K562 (cell line): ENCODE results near the gene NCCRP1. TPM values are rescaled to one million over a fixed set of nuclear protein-coding genes. Genes with fewer than 3 reads are reported as not detected.

Source experiments
- ATAC-seq: fragments of 200-7000 bp; cut with Tn5 transposase; 3 replicates; pipeline ENCODE4 v1.9.1; 2020; ENCODE audit warnings: moderate library complexity
- BruUV-seq: library from RNA; stranded (reverse); fragments of 400-500 nt; replicated peaks from 2 replicates; lab custom pipeline; 2021; lab: Mats Ljungman, UMichigan
- CTCF ChIA-PET: fragments of 300-600 bp; formaldehyde crosslinking; extraction: SDS; loops from one replicate; lab custom pipeline; 2021; ENCODE audit warnings: low intra/inter-chr PET ratio; lab: Yijun Ruan, JAX
- POLR2A ChIA-PET: fragments of 300-600, 350-650 bp; sonication (Branson Sonifier 250); formaldehyde crosslinking; extraction: SDS; loops from one replicate; lab custom pipeline; 2021; ENCODE audit warnings: antibody characterized with exemption, inconsistent platforms; lab: Yijun Ruan, JAX
- DNase-seq, 4 experiments: peaks; one replicate each; pipeline versions ENCODE4 v3.0.0 to v3.0.0-alpha.2; 2011 to 2018; ENCODE audit warnings: low spot score in 3 of 4, mixed read lengths in 3 of 4; ENCODE audit errors: extremely low read depth in 1 of 4
- FAIRE-seq: peaks from 2 replicates; lab custom pipeline; 2011; peaks lifted over from hg19 to GRCh38; lab: Jason Lieb, UNC
- H2AFZ ChIP-seq: 2 replicates; pipeline ENCODE4 v1.6.0; 2011; ENCODE audit warnings: low read depth, low read length, control low read depth, inconsistent platforms
- H3K27ac ChIP-seq: fragments of 200-600 bp; 3 replicates; pipeline ENCODE4 v1.8.0; 2011; ENCODE audit warnings: low read depth, mild to moderate bottlenecking, control low read depth, inconsistent platforms, low read length, moderate library complexity, mixed read lengths; ENCODE audit errors: extremely low read depth
- H3K27me3 ChIP-seq, 2 experiments: fragments of 300-600 bp in 1 of 2; 2 replicates in 1 of 2; 3 replicates in 1 of 2; pipeline versions ENCODE4 v1.6.0 to v1.8.0; 2011; ENCODE audit warnings: inconsistent platforms in 2 of 2, low read length in 2 of 2, mild to moderate bottlenecking in 1 of 2, mixed read lengths in 1 of 2, moderate library complexity in 1 of 2; ENCODE audit not compliant: control insufficient read depth in 2 of 2, insufficient read depth in 2 of 2
- H3K36me3 ChIP-seq: fragments of 300-600 bp; 3 replicates; pipeline ENCODE4 v1.8.0; 2011; ENCODE audit warnings: mild to moderate bottlenecking, low read length, inconsistent platforms; ENCODE audit not compliant: control insufficient read depth, insufficient read depth
- H3K4me1 ChIP-seq, 2 experiments: fragments of 200-600 bp in 1 of 2; replicated peaks in 1 of 2; 2 replicates in 1 of 2; 3 replicates in 1 of 2; pipeline versions ENCODE4 v1.5.1 to v1.8.0; 2011; ENCODE audit warnings: inconsistent platforms in 2 of 2, low read length in 2 of 2, mild to moderate bottlenecking in 1 of 2, mixed read lengths in 1 of 2, moderate library complexity in 1 of 2; ENCODE audit not compliant: control insufficient read depth in 2 of 2, insufficient read depth in 2 of 2
- H3K4me2 ChIP-seq: 2 replicates; pipeline ENCODE4 v1.6.1; 2011; ENCODE audit warnings: low read length, control low read depth, inconsistent platforms, mixed read lengths; ENCODE audit not compliant: insufficient read depth
- H3K4me3 ChIP-seq: fragments of 200-600 bp; sonication (generic), shearing (Covaris generic); 2 replicates; pipeline ENCODE4 v1.5.1; 2016; ENCODE audit warnings: control low read depth, inconsistent platforms
- H3K79me2 ChIP-seq: fragments of 200-600 bp; 3 replicates; pipeline ENCODE4 v1.8.0; 2011; ENCODE audit warnings: low read length, inconsistent platforms; ENCODE audit not compliant: control insufficient read depth, insufficient read depth
- H3K9ac ChIP-seq, 2 experiments: 2 replicates each; pipeline versions ENCODE4 v1.6.0 to v1.6.1; 2011; ENCODE audit warnings: low read depth in 2 of 2, low read length in 2 of 2, control low read depth in 1 of 2, inconsistent platforms in 1 of 2, mild to moderate bottlenecking in 1 of 2, mixed read lengths in 1 of 2; ENCODE audit not compliant: insufficient read depth in 1 of 2
- H3K9me1 ChIP-seq: one replicate; pipeline ENCODE4 v1.6.0; 2011; ENCODE audit warnings: inconsistent platforms, mild to moderate bottlenecking, low read length, moderate library complexity; ENCODE audit not compliant: control insufficient read depth, insufficient read depth
- H3K9me3 ChIP-seq: replicated peaks from 2 replicates; pipeline ENCODE4 v1.5.1; 2011; ENCODE audit warnings: low read depth, low read length, inconsistent platforms; ENCODE audit not compliant: control insufficient read depth, insufficient read depth
- H4K20me1 ChIP-seq: replicated peaks from 2 replicates; pipeline ENCODE4 v1.6.1; 2011; ENCODE audit warnings: low read length, inconsistent platforms, mixed read lengths; ENCODE audit not compliant: control insufficient read depth, insufficient read depth
- BCOR ChIP-seq: fragments of 450-650 bp; IDR thresholded peaks from 2 replicates; pipeline ENCODE4 v1.6.1; 2016
- CEBPB ChIP-seq: fragments of 450-650 bp; IDR thresholded peaks from 2 replicates; pipeline ENCODE4 v1.6.1; 2016; ENCODE audit warnings: missing genetic modification characterization, missing compliant biosample characterization
- CEBPG ChIP-seq, 3 experiments: fragments of 200-800 bp in 1 of 3; sonication (Bioruptor generic) in 1 of 3; sonication (generic) in 1 of 3; formaldehyde crosslinking in 1 of 3; IDR thresholded peaks in 2 of 3; conservative IDR thresholded peaks in 1 of 3; 2 replicates each; pipeline versions ENCODE4 v1.6.1 to v1.8.0; 2016 to 2022; ENCODE audit warnings: missing compliant biosample characterization in 2 of 3, missing genetic modification characterization in 2 of 3, mild to moderate bottlenecking in 1 of 3, missing genetic modification reagents in 1 of 3
- KDM1A ChIP-seq, 2 experiments: fragments of 450-650 bp; IDR thresholded peaks; 2 replicates each; pipeline ENCODE4 v1.6.1; 2016; ENCODE audit warnings: mild to moderate bottlenecking in 2 of 2
- RBFOX2 ChIP-seq: fragments of 200-400 bp; formaldehyde crosslinking; IDR thresholded peaks from 2 replicates; pipeline ENCODE4 v1.6.1; 2017; ENCODE audit warnings: low read depth, mild to moderate bottlenecking, low read length, moderate library complexity
- RBM25 ChIP-seq: fragments of 200-400 bp; formaldehyde crosslinking; IDR thresholded peaks from 2 replicates; pipeline ENCODE4 v1.6.1; 2018; ENCODE audit warnings: low read length, low read depth, moderate library complexity; ENCODE audit not compliant: severe bottlenecking
- ZFP36 ChIP-seq: fragments of 150-350 bp; IDR thresholded peaks from 2 replicates; pipeline ENCODE4 v1.6.1; 2018; ENCODE audit warnings: low read length, low read depth; ENCODE audit not compliant: partially characterized antibody
- ZNF146 ChIP-seq: IDR thresholded peaks from one replicate; pipeline ENCODE4 v1.6.1; 2018; ENCODE audit warnings: missing compliant biosample characterization; ENCODE audit not compliant: unreplicated experiment
- WGBS: fragments of 100-300 bp; shearing (Covaris generic); methylation state at CpG from one replicate; pipeline ENCODE4 v1.1.6; 2016; ENCODE audit warnings: low coverage, mixed read lengths; ENCODE audit not compliant: insufficient coverage; ENCODE audit errors: missing lambda C conversion rate; 5-methylcytosine and 5-hydroxymethylcytosine counted together
- in situ Hi-C: fragments of 300-500 bp; cut with MboI; formaldehyde crosslinking; loops from 4 replicates; pipeline ENCODE4 v1.15.0; 2018; ENCODE audit warnings: inconsistent platforms, mixed read lengths
- intact Hi-C: fragments of 100-400 bp; cut with micrococcal nuclease; formaldehyde crosslinking; loops from 2 replicates; pipeline ENCODE4 v1.14.2; 2022
- polyA plus RNA-seq, 8 experiments: library from polyadenylated mRNA; depleted of rRNA in 4 of 8; stranded (reverse) in 5 of 8; unstranded in 3 of 8; fragments of >200 nt; fragmentation: Nextera tagmentation in 2 of 8; fragmentation: Illumina TruSeq in 1 of 8; extraction: Ambion mirVana in 2 of 8; extraction: Trizol in 1 of 8; gene quantifications; 2 replicates each; pipeline versions ENCODE4 v1.2.1 to v1.2.3, GENCODE V29; 2011 to 2014; ENCODE audit warnings: inconsistent platforms in 1 of 8, missing spikeins in 1 of 8
- total RNA-seq, 7 experiments: library from RNA; depleted of rRNA in 6 of 7; stranded (reverse); fragments of >200 nt in 6 of 7; fragmentation: Illumina TruSeq in 2 of 7; extraction: Trizol in 2 of 7; gene quantifications; 2 replicates each; pipeline versions ENCODE4 v1.2.1 to v1.2.3, GENCODE V29; 2011 to 2021; ENCODE audit warnings: low replicate concordance in 1 of 7
- TF ChIP-seq, protein P1 (sequence below): fragments of 250-450 bp; sonication (Bioruptor Pico); IDR thresholded peaks from 2 replicates; pipeline ENCODE4 v1.4.0; 2020; ENCODE audit warnings: mild to moderate bottlenecking
- TF ChIP-seq, protein P2 (sequence below): fragments of 450-650 bp; formaldehyde crosslinking; IDR thresholded peaks from 2 replicates; pipeline ENCODE4 v1.4.0; 2022; ENCODE audit warnings: mild to moderate bottlenecking, moderate library complexity

NCCRP1 gene
- total and polyA plus RNA-seq, 9 of the 15 experiments (the other 6 are each of a cell fraction or from before 2014, with no cell fraction given), result 0.05 TPM; not detected in 8

DNA sequence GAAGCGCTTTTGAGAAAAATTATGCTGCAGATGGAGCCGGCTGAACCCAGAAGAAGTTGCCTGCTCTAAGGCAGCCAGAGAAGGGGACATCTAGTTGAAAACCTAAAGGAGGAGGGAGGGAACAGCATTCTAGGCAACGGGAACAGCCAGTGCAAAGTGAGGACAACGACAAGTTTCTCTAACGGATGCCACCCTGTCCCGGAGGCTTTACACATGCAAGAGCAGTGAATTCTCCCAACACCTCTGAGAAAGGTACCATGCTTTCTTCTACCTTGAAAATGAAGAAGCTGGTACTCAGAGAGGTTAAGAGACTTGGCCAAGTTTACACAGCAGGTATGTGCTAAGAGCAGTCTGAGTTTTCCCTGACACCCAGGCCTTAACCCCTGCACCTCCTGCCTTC is 42.2 kb downstream of the NCCRP1 start:
- DNase-seq, result no peak
- Histone ChIP-seq H3K27ac (no peak overlapping the region), H2AFZ (no peak overlapping the region), H3K4me2 (no peak overlapping the region), H3K9me1 (no peaks in the 10 kb centered on the region), H4K20me1 (no peaks in the 10 kb centered on the region), H3K27me3 (no peaks in the 10 kb centered on the region), H3K4me3 (no peak overlapping the region), H3K79me2 (no peaks in the 10 kb centered on the region), H3K9me3 (no peaks in the 10 kb centered on the region), H3K9ac (no peak overlapping the region), H3K4me1 (peaks cover 0 to 8% of the 10 kb centered on the region in 2 experiments; a peak in 3 of 5 replicates), H3K36me3 (no peaks in the 10 kb centered on the region)
- no TSS peak for BruUV-seq
- ChIA-PET POLR2A (no interaction called here), CTCF (no interaction called here)
- no peak for TF ChIP-seq RBFOX2
- 0 out of 4 replicates have a peak, but pooled peaks of 1 of the 2 experiments have one; percentile 25 for TF ChIP-seq KDM1A (IDR thresholded peaks at IDR 0.05)
- peak; percentile 56 for TF ChIP-seq BCOR
- peak; percentile 75 for TF ChIP-seq RBM25
- TF ChIP-seq ZNF146, result no peak
- peak; percentile 14 for TF ChIP-seq ZFP36
- intact Hi-C loops, result no loop called here
- FAIRE-seq, result no peak
- 60% methylated on average over 6 of the region's 6 CpGs for WGBS
- no peak for ATAC-seq
- in situ Hi-C loops, result no loop called here

DNA sequence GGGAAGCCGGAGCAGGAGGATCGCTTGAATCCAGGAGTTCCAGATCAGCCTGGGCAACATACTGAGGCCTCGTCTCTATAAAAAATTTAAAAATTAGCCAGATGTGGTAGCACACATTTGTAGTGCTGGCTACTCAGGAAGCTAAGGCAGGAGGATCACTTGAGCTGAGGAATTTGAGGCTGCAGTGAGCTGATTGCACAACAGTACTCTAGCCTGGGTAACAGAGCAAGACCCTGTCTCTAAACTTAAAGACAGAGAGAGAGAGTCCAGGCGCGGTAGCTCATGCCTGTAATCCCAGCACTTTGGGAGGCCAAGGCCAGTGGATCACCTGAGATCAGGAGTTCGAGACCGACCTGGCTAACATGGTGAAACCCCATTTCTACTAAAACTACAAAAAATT is 43.7 kb downstream of the NCCRP1 start:
- no TSS peak for BruUV-seq
- Histone ChIP-seq H2AFZ (no peak overlapping the region), H3K27ac (no peak overlapping the region), H3K9me1 (no peaks in the 10 kb centered on the region), H3K4me1 (peaks cover 0 to 8% of the 10 kb centered on the region in 2 experiments; a peak in 3 of 5 replicates), H3K4me3 (no peak overlapping the region), H3K9ac (no peak overlapping the region), H3K9me3 (no peaks in the 10 kb centered on the region), H3K4me2 (no peak overlapping the region), H3K36me3 (no peaks in the 10 kb centered on the region), H4K20me1 (no peaks in the 10 kb centered on the region), H3K79me2 (no peaks in the 10 kb centered on the region), H3K27me3 (no peaks in the 10 kb centered on the region)
- intact Hi-C loops (no loop called here), in situ Hi-C loops (no loop called here)
- ATAC-seq (no peak), FAIRE-seq (no peak), DNase-seq (no peak)
- 51% methylated on average over 7 of the region's 7 CpGs for WGBS
- ChIA-PET CTCF (no interaction called here), POLR2A (no interaction called here)
- TF ChIP-seq CEBPG (CRISPR knock-in tag; IDR thresholded peaks at IDR 0.05) (0 out of 2 replicates have a peak, but pooled peaks have one; percentile 44), CEBPG (tag; conservative IDR thresholded peaks at IDR 0.05 in 1 of 2, IDR thresholded peaks at IDR 0.05 in 1 of 2) (no peak), CEBPB (tag) (peak; percentile 71)
- TF ChIP-seq, protein P1, sequence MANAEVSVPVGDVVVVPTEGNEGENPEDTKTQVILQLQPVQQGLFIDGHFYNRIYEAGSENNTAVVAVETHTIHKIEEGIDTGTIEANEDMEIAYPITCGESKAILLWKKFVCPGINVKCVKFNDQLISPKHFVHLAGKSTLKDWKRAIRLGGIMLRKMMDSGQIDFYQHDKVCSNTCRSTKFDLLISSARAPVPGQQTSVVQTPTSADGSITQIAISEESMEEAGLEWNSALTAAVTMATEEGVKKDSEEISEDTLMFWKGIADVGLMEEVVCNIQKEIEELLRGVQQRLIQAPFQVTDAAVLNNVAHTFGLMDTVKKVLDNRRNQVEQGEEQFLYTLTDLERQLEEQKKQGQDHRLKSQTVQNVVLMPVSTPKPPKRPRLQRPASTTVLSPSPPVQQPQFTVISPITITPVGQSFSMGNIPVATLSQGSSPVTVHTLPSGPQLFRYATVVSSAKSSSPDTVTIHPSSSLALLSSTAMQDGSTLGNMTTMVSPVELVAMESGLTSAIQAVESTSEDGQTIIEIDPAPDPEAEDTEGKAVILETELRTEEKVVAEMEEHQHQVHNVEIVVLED (CRISPR knock-in tag), result no peak
- TF ChIP-seq, protein P2, sequence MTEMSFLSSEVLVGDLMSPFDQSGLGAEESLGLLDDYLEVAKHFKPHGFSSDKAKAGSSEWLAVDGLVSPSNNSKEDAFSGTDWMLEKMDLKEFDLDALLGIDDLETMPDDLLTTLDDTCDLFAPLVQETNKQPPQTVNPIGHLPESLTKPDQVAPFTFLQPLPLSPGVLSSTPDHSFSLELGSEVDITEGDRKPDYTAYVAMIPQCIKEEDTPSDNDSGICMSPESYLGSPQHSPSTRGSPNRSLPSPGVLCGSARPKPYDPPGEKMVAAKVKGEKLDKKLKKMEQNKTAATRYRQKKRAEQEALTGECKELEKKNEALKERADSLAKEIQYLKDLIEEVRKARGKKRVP, result no peak
